Gastrocnemius medialis (tissue), 4 donors: ENCODE measurements around the gene KBTBD7.

Source experiments
- POLR2A ChIP-seq, 2 donors: fragments of 450-650 bp; IDR thresholded peaks; one replicate each; pipeline ENCODE4 v1.6.1; 2017; ENCODE audit warnings: antibody characterized with exemption in 2 of 2, mild to moderate bottlenecking in 2 of 2, moderate library complexity in 2 of 2
- TF ChIP-seq, protein P1 (sequence below), 5 experiments: fragments of 450-650 bp in 3 of 5; fragments of 200-600 bp in 2 of 5; sonication (generic) in 2 of 5; IDR thresholded peaks in 4 of 5; conservative IDR thresholded peaks in 1 of 5; 1 replicate in 4 of 5; 2 replicates in 1 of 5; pipeline ENCODE4 v1.5.1; 2016 to 2019; ENCODE audit warnings: antibody characterized with exemption in 5 of 5, mild to moderate bottlenecking in 3 of 5, moderate library complexity in 3 of 5

DNA sequence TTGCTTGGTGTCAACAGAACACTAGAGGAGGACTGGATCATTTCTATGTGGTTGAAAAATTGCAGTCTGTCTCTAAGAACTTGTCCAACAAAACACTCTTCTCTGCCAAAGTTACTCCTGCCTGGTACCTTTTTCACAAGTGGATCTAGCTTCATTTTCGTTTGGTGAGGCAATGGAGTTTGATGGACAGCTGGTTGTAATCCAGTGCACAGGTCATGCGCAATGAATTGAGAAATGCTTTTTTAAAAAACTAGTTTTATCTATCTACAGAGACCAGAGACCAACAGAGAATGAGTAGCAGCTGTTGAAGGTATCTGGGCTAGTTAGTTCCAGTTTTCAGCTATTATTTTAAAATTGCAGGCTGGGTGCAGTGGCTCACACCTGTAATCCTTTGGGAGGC is 49.8 kb downstream of the KBTBD7 start:
- TF ChIP-seq, protein P1, sequence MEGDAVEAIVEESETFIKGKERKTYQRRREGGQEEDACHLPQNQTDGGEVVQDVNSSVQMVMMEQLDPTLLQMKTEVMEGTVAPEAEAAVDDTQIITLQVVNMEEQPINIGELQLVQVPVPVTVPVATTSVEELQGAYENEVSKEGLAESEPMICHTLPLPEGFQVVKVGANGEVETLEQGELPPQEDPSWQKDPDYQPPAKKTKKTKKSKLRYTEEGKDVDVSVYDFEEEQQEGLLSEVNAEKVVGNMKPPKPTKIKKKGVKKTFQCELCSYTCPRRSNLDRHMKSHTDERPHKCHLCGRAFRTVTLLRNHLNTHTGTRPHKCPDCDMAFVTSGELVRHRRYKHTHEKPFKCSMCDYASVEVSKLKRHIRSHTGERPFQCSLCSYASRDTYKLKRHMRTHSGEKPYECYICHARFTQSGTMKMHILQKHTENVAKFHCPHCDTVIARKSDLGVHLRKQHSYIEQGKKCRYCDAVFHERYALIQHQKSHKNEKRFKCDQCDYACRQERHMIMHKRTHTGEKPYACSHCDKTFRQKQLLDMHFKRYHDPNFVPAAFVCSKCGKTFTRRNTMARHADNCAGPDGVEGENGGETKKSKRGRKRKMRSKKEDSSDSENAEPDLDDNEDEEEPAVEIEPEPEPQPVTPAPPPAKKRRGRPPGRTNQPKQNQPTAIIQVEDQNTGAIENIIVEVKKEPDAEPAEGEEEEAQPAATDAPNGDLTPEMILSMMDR (IDR thresholded peaks at IDR 0.05 in 4 of 5, conservative IDR thresholded peaks at IDR 0.05 in 1 of 5): no peak
- no peak for TF ChIP-seq POLR2A (IDR thresholded peaks at IDR 0.05)
